ENCODE measurements around the gene LRP1B. TPM values are rescaled to one million over a fixed set of nuclear protein-coding genes. Genes with fewer than 3 reads are reported as not detected.

LRP1B gene
- total and polyA plus RNA-seq, 2 donors from 2014 or later: 0.69 to 1.2 TPM

DNA sequence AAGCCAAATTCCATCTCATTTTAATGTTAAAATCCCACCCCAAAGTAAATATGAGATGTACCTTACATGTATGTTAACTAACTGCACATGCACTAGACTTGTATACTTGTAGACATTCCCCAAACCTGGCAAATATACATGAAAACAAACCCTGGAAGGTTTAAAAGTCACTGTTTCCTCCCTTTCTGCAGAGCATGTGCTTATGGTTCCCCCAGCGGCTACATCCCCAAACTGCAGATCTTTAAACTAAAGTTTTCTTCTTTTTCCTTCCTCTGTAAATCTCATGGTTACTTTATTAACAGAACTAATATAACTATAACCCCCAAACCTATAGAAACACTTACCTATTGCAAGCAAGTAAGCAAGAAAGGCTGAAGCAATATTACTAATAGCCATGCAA, 731.5 kb downstream of the LRP1B start:
- Histone ChIP-seq H3K27ac (ENCODE audit: low read depth in 2 of 2, low read length in 2 of 2) (no peak overlapping the region), H3K27me3 (ENCODE audit: control insufficient read depth, insufficient read depth, low read length) (no peaks in the 10 kb centered on the region), H3K4me1 (ENCODE audit: control insufficient read depth in 2 of 3, insufficient read depth in 2 of 3, low read depth in 1 of 3, low read length in 3 of 3) (no peaks in the 10 kb centered on the region), H3K9me3 (ENCODE audit: control insufficient read depth in 2 of 3, insufficient read depth in 1 of 3, low read length in 3 of 3) (no peaks in the 10 kb centered on the region), H3K9ac (ENCODE audit: low read length in 3 of 3) (no peak overlapping the region), H3K4me3 (ENCODE audit: low read length in 3 of 3) (no peak overlapping the region), H3K36me3 (ENCODE audit: control insufficient read depth in 2 of 3, insufficient read depth in 3 of 3, low read length in 3 of 3) (no peaks in the 10 kb centered on the region)
- TF ChIP-seq, protein P1, sequence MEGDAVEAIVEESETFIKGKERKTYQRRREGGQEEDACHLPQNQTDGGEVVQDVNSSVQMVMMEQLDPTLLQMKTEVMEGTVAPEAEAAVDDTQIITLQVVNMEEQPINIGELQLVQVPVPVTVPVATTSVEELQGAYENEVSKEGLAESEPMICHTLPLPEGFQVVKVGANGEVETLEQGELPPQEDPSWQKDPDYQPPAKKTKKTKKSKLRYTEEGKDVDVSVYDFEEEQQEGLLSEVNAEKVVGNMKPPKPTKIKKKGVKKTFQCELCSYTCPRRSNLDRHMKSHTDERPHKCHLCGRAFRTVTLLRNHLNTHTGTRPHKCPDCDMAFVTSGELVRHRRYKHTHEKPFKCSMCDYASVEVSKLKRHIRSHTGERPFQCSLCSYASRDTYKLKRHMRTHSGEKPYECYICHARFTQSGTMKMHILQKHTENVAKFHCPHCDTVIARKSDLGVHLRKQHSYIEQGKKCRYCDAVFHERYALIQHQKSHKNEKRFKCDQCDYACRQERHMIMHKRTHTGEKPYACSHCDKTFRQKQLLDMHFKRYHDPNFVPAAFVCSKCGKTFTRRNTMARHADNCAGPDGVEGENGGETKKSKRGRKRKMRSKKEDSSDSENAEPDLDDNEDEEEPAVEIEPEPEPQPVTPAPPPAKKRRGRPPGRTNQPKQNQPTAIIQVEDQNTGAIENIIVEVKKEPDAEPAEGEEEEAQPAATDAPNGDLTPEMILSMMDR (IDR thresholded peaks at IDR 0.05; ENCODE audit: borderline replicate concordance, extremely low read depth, insufficient read depth): peak; percentile 11
- intact Hi-C loops (cut with DNase I): no loop called here
- FAIRE-seq: no peak
- peak in 1 of 5 donors; percentile 9 for DNase-seq

DNA sequence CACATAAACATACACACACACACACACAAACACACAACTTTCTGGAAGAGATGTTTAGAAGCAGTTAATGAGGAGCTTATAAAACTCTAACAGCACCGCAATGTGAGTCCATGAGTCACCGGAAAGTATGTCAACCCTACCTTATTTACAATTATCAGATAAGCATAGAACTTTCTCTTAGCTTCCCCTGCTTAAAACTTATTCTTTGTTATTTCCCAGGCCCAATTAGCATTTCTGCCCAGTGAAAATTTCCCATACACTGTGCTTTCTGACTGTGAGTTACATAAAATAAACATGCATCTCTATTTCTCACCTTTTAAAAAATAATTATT, 737.6 kb downstream of the LRP1B start:
- intact Hi-C loops (cut with DNase I): no loop called here
- no peaks in the 10 kb centered on the region for H3K9me3 ChIP-seq (ENCODE audit: control insufficient read depth in 2 of 3, insufficient read depth in 1 of 3, low read length in 3 of 3)
- H3K4me3 ChIP-seq (ENCODE audit: low read length in 3 of 3): no peak overlapping the region
- no peaks in the 10 kb centered on the region for H3K36me3 ChIP-seq (ENCODE audit: control insufficient read depth in 2 of 3, insufficient read depth in 3 of 3, low read length in 3 of 3)
- FAIRE-seq: no peak
- no peak overlapping the region for H3K9ac ChIP-seq (ENCODE audit: low read length in 3 of 3)
- no peak for DNase-seq
- no peaks in the 10 kb centered on the region for H3K27me3 ChIP-seq (ENCODE audit: control insufficient read depth, insufficient read depth, low read length)
- TF ChIP-seq, protein P1 (IDR thresholded peaks at IDR 0.05; ENCODE audit: borderline replicate concordance, extremely low read depth, insufficient read depth): no peak
- H3K4me1 ChIP-seq (ENCODE audit: control insufficient read depth in 2 of 3, insufficient read depth in 2 of 3, low read depth in 1 of 3, low read length in 3 of 3): no peaks in the 10 kb centered on the region
- no peak overlapping the region for H3K27ac ChIP-seq (ENCODE audit: low read depth in 2 of 2, low read length in 2 of 2)

DNA sequence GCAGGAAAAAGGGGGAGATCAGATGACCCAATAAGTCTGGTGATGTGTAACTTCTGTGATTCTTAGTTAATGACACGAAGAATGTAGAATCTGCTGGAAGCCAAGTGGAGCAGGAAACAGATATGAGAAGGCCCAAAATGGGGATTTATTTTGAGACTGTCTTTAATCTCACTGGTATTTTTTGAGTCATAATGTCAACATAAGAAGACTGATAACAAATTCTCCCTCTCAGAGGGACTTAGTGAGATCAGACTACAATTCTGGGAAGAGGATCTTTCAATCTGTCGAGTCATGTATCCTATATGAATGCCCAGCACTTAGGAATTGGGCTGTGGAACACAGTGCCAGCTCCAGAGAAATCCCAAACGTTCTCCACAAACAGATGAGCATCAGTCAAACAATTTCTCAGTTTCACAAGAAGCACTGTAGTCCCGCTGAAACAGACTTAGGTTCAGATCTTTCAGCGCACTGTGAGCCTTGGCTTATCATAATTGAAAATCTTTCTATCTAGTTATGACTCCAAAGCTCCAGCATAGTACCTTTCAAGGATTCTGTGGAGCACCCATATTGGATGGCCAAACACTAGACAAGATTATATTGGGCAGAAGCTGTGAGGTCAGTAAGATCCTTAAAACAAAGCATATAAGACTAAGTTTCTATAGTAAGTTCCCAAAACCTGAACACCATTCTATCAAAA, 738.2 kb downstream of the LRP1B start:
- no peak overlapping the region for H3K9ac ChIP-seq (ENCODE audit: low read length in 3 of 3)
- no peak overlapping the region for H3K4me3 ChIP-seq (ENCODE audit: low read length in 3 of 3)
- no peak overlapping the region for H3K27ac ChIP-seq (ENCODE audit: low read depth in 2 of 2, low read length in 2 of 2)
- H3K36me3 ChIP-seq (ENCODE audit: control insufficient read depth in 2 of 3, insufficient read depth in 3 of 3, low read length in 3 of 3): no peaks in the 10 kb centered on the region
- TF ChIP-seq, protein P1 (IDR thresholded peaks at IDR 0.05; ENCODE audit: borderline replicate concordance, extremely low read depth, insufficient read depth): no peak
- DNase-seq (peak in 1 of 5 donors; percentile 45), FAIRE-seq (no peak)
- no peaks in the 10 kb centered on the region for H3K9me3 ChIP-seq (ENCODE audit: control insufficient read depth in 2 of 3, insufficient read depth in 1 of 3, low read length in 3 of 3)
- intact Hi-C loops (cut with DNase I): no loop called here
- no peaks in the 10 kb centered on the region for H3K27me3 ChIP-seq (ENCODE audit: control insufficient read depth, insufficient read depth, low read length)
- H3K4me1 ChIP-seq (ENCODE audit: control insufficient read depth in 2 of 3, insufficient read depth in 2 of 3, low read depth in 1 of 3, low read length in 3 of 3): no peaks in the 10 kb centered on the region

DNA sequence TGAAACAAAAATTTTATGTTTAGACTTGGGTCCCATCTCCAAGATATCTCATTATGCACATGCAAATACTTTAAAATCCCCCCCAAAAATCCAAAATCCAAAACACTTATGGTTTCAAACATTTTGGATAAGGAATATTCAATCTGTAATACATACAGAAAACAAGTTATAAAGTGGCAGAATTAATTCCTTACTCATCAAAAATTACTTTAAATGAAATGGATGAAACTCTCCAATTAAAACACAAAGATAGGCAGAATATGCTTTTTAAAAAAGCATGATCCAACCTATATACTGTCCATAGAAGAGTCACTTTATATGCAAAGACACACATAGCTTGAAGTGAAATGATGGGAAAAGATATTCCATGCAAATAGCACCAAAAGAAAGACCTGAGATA, 744.6 kb downstream of the LRP1B start:
- no peaks in the 10 kb centered on the region for H3K4me1 ChIP-seq (ENCODE audit: control insufficient read depth in 2 of 3, insufficient read depth in 2 of 3, low read depth in 1 of 3, low read length in 3 of 3)
- TF ChIP-seq, protein P1 (IDR thresholded peaks at IDR 0.05; ENCODE audit: borderline replicate concordance, extremely low read depth, insufficient read depth): no peak
- no peaks in the 10 kb centered on the region for H3K27me3 ChIP-seq (ENCODE audit: control insufficient read depth, insufficient read depth, low read length)
- no peaks in the 10 kb centered on the region for H3K36me3 ChIP-seq (ENCODE audit: control insufficient read depth in 2 of 3, insufficient read depth in 3 of 3, low read length in 3 of 3)
- H3K4me3 ChIP-seq (ENCODE audit: low read length in 3 of 3): no peak overlapping the region
- no peak overlapping the region for H3K9ac ChIP-seq (ENCODE audit: low read length in 3 of 3)
- intact Hi-C loops (cut with DNase I): no loop called here
- no peak overlapping the region for H3K27ac ChIP-seq (ENCODE audit: low read depth in 2 of 2, low read length in 2 of 2)
- DNase-seq (no peak), FAIRE-seq (no peak)
- no peaks in the 10 kb centered on the region for H3K9me3 ChIP-seq (ENCODE audit: control insufficient read depth in 2 of 3, insufficient read depth in 1 of 3, low read length in 3 of 3)
